Type B pancreatic cell (in vitro differentiated cells): ENCODE results near the gene CABLES1. TPM values are rescaled to one million over a fixed set of nuclear protein-coding genes. Genes with fewer than 3 reads are reported as not detected.

Experiments used
- DNase-seq: peaks from one replicate; pipeline ENCODE4 v3.0.0; 2021; ENCODE audit warnings: mixed read lengths; ENCODE audit not compliant: unreplicated experiment; ENCODE audit errors: extremely low spot score
- H3K27ac Mint-ChIP-seq: 2 replicates; pipeline ENCODE4 v1.8.0; 2021; ENCODE audit warnings: mild to moderate bottlenecking, mixed read lengths
- H3K27me3 Mint-ChIP-seq: 2 replicates; pipeline ENCODE4 v1.8.0; 2021; ENCODE audit warnings: mixed read lengths
- H3K36me3 Mint-ChIP-seq: 2 replicates; pipeline ENCODE4 v1.8.0; 2021; ENCODE audit warnings: mixed read lengths
- H3K4me1 Mint-ChIP-seq: one replicate; pipeline ENCODE4 v1.8.0; 2021; ENCODE audit warnings: mixed read lengths; ENCODE audit not compliant: unreplicated experiment
- H3K4me3 Mint-ChIP-seq: 2 replicates; pipeline ENCODE4 v1.8.0; 2021; ENCODE audit warnings: mild to moderate bottlenecking, mixed read lengths
- H3K9me3 Mint-ChIP-seq: 2 replicates; pipeline ENCODE4 v1.8.0; 2021; ENCODE audit warnings: mixed read lengths
- total RNA-seq: library from RNA; stranded (reverse); gene quantifications from 2 replicates; pipeline ENCODE4 v1.2.1, GENCODE V29; 2021; ENCODE audit warnings: low replicate concordance
- TF ChIP-seq, protein P1 (sequence below): fragments of 200-600 bp; sonication (generic); conservative IDR thresholded peaks from 2 replicates; pipeline ENCODE4 v1.5.0; 2021; ENCODE audit warnings: antibody characterized with exemption, mild to moderate bottlenecking

CABLES1 gene
- total RNA-seq, 1 donor from 2014 or later: 11.4 TPM

GRCh38 chr18:23115683-23116096 is 19.6 kb upstream of the CABLES1 start:
- Mint-ChIP-seq H3K27me3 (no peaks in the 10 kb centered on the region), H3K4me3 (peak overlapping the region; percentile 13), H3K27ac (peak overlapping the region; percentile 31), H3K36me3 (no peaks in the 10 kb centered on the region), H3K9me3 (peaks cover 5% of the 10 kb centered on the region), H3K4me1 (peaks cover 24% of the 10 kb centered on the region)
- TF ChIP-seq, protein P1, sequence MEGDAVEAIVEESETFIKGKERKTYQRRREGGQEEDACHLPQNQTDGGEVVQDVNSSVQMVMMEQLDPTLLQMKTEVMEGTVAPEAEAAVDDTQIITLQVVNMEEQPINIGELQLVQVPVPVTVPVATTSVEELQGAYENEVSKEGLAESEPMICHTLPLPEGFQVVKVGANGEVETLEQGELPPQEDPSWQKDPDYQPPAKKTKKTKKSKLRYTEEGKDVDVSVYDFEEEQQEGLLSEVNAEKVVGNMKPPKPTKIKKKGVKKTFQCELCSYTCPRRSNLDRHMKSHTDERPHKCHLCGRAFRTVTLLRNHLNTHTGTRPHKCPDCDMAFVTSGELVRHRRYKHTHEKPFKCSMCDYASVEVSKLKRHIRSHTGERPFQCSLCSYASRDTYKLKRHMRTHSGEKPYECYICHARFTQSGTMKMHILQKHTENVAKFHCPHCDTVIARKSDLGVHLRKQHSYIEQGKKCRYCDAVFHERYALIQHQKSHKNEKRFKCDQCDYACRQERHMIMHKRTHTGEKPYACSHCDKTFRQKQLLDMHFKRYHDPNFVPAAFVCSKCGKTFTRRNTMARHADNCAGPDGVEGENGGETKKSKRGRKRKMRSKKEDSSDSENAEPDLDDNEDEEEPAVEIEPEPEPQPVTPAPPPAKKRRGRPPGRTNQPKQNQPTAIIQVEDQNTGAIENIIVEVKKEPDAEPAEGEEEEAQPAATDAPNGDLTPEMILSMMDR: no peak
- DNase-seq: no peak

DNA sequence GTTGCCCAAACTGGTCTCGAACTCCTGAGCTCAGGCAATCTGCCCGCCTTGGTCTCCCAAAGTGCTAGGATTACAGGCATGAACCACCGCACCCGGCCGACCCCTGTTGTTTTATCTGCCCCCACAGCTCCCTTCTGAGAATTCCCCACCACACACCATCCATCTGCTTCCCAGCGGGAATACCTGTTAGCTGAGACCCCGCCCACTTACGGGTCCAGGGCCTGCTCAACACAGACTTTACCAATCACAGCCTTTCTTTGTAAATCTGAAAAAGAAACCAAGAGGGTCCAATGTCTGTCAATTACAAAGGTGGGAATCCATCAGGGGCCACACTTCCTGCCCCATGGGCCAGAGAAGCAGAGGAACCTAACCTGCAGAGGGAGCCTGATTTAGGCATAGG is 14.2 kb upstream of the CABLES1 start:
- TF ChIP-seq, protein P1: no peak
- DNase-seq: no peak
- Mint-ChIP-seq H3K27ac (no peak overlapping the region), H3K4me1 (peaks cover 12% of the 10 kb centered on the region), H3K27me3 (no peaks in the 10 kb centered on the region), H3K36me3 (no peaks in the 10 kb centered on the region), H3K9me3 (peaks cover 5% of the 10 kb centered on the region), H3K4me3 (no peak overlapping the region)

DNA sequence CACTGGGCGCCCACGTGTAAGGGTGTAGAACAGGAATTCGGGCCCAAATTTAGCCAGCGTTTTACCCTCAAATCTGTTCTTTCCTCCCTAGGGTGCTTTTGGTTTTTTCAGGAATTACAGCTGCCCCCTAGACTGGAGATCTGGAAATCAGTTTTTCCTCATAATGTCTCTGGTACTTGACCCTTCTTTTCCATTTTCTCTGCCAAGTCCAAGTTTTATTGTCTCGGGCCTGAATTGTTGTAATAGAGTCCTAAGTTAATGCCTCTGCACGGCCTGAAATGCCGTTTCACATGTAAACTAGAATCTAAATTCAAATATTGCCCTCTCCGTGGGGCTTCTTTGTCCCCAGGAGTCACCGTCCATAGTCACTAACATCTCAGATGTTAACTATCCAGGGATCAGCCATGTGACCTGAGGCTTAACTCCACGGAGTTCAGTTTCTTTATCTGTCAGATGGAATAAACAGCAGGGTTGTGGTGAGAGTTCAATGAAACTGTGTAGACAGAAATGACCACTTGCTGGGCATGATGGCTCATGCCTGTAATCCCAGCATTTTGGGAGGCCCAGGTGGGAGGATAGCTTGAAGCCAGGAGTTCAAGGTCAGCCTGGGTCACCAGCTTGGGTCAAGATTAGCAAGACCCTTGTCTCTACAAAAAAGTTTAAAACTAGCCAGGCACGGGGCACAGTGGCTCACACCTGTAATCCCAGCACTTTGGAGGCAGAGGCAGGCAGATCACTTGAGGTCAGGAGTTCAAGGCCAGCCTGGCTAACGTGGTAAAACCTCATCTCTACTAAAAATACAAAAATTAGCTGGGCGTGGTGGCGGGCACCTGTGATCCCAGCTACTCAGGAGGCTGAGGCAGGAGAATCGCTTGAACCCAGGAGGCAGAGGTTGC is 12.7 kb upstream of the CABLES1 start:
- Mint-ChIP-seq H3K4me3 (no peak overlapping the region), H3K27ac (no peak overlapping the region), H3K36me3 (no peaks in the 10 kb centered on the region), H3K9me3 (peaks cover 5% of the 10 kb centered on the region), H3K27me3 (no peaks in the 10 kb centered on the region), H3K4me1 (peaks cover 16% of the 10 kb centered on the region)
- no peak for DNase-seq
- TF ChIP-seq, protein P1: no peak

DNA sequence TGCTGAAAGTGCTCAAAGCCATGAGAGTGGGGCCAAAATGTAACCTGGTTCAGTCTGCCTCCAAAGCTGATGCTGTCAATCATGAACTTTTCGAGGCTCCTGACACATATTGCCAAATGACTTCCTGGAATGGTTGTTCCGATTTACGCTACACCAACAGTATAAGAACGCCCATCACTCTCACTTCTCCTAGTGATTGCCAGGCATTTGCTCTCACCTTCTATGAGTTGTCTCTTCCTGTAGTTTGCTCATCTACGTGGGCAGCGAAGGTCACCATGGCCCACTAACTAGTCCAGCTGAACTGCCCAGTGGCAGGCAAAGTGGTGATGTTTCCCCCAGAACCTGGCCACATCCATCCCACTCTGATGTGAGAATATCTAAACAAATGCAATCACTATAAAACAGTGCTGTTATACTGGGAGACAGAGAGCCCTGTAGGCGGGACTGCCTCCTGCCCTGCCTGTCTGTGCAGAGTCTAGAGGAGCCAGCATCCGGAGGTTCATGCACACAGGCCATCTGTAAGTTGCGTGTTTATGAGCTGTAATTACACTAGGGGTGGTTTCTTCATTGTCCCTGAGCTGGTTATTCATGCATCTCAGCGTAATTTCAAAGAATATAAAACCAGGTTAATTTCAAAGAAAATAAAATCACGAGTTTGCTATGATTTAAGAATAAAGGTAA is 8.8 kb upstream of the CABLES1 start:
- no peaks in the 10 kb centered on the region for H3K27me3 Mint-ChIP-seq
- H3K27ac Mint-ChIP-seq: no peak overlapping the region
- TF ChIP-seq, protein P1: no peak
- no peak overlapping the region for H3K4me3 Mint-ChIP-seq
- no peak for DNase-seq
- peaks cover 22% of the 10 kb centered on the region for H3K4me1 Mint-ChIP-seq
- no peaks in the 10 kb centered on the region for H3K36me3 Mint-ChIP-seq
- H3K9me3 Mint-ChIP-seq: peaks cover 5% of the 10 kb centered on the region

- TF ChIP-seq, protein P1: no peak
- Mint-ChIP-seq H3K4me3 (no peak overlapping the region), H3K4me1 (peaks cover 25% of the 10 kb centered on the region), H3K9me3 (peaks cover 5% of the 10 kb centered on the region), H3K36me3 (no peaks in the 10 kb centered on the region), H3K27ac (no peak overlapping the region), H3K27me3 (peaks cover 3% of the 10 kb centered on the region)
- DNase-seq: no peak
Observed at GRCh38 chr18:23127090-23127489, 8.2 kb upstream of the CABLES1 start.
